ENCODE results near the gene CEP350.
A peak's percentile ranks its signal among the peaks of the same experiment; 100 is the strongest.
"Not testable (repeated sequence)": the region's sequence is repeated elsewhere in the genome, so short reads cannot be mapped to it uniquely, and the experiment has no call there.

Gene CEP350

DNA sequence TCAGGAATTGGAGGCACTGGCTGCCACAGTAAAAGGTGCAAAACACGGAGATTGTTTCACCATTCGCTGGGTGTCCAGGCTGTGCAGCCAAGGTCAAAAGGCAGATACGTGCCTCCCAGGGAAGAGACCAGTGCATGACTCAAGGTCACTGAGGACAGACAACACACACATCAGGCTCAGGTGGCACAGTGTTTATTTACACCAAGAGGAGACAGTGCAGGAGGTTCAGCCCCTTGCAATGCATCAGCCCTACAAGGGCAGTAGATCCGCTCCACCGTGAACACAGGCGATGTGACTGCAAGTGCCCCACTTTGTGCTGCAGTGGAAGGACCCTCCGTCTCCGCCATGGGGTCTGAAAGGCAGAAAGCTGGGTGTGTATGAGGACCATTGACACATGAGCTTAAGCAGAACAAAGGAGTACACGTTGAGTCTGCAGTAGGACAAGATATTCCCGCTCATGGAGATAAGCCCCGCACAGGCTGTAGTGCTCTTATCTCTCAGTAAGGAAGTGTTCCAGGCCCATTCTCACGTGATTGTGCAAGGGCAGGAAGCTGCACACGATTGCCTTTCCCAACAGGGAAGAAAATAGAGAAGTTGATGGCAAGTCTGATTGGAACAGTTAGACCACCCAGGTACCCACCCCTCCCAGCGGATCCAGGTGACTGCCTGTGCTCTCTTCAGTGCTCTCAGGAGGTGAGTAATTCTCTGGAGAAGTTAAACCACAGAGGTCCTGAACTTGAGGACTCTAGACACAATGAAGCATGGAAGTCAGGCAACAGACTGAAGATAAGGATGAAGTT lies 162.6 kb downstream of the CEP350 start:
- DNase-seq (ENCODE audit: low read depth, low spot score): no peak

DNA sequence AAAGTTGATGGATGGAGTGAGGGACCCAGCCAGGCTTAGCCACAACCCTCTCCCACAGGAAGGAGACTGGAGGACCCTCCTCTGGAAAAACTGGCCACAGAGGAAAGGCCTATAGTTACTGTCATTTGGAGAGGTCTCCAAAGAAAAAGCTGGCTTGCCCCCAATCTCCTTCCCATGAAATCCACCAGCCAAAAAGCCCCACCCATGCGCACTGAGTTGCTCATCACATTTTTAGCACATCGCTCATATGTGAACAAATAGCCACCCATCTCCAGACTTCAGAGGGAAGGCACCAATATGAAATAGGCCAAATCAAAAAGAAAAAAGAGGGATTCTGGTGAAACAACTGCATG lies 163.1 kb downstream of the CEP350 start:
- DNase-seq (ENCODE audit: low read depth, low spot score): no peak

DNA sequence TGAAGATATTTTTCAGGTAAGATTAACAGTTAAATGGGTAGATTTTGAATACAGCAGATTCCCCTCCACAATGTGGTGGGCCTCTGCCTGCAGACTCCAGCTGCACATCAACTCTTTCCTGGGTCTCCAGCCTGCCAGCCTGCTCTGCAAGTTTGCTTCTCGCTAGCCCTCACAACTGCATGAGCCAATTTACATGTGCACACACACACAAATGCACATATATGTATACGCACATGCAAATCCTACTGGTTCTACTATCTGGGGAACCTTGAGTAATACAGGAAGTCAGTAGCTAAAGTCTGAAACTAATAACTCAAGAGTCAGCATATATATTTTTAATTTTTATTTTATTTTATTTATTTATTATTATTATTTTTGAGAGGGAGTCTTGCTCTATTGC lies 165.2 kb downstream of the CEP350 start:
- DNase-seq (ENCODE audit: low read depth, low spot score): no peak

- no peak for DNase-seq (ENCODE audit: low read depth, low spot score)
These were observed 168.9 kb downstream of the CEP350 start for GRCh38 chr1:180123463-180123936.

- no peak for DNase-seq (ENCODE audit: low read depth, low spot score)
These were observed 176.0 kb downstream of the CEP350 start for GRCh38 chr1:180130651-180131050.

DNA sequence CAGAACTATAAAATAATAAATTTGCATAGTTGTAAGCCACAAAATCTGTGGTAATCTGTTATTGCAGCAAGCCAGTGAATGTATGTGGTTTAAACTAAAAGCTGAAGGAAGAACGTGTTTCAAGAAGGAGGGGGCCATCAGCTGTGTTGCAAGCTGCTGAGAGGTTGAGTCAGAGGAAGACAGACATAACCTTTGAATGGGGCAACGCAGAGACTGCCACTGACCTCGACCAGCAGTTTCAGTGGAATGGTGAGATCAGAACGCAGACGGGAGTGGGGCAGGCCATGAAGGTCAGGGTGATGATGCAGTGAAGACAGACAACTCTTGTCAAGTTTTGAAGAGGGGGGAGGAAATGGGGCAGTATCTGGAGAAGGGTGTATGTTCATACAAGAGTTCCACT lies 176.9 kb downstream of the CEP350 start:
- DNase-seq (ENCODE audit: low read depth, low spot score): no peak

DNA sequence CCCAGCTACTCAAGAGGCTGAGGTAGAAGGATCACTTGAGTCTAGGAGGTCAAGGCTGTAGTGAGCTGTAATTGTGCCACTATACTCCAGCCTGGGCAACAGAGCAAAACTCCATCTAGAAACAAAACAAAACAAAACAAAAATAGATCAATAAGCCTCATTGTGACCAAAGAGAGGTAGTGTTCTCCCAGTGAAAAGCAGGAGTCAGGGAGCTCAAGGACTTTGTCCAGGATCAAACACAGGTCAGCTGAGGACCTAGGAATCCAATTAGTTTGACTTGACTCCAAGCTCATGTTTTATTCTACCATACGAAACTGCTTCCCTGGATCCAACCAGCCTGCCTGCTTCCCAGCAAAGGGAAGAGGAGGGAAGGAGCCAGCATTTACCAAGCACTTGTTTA lies 178.6 kb downstream of the CEP350 start:
- no peak for DNase-seq (ENCODE audit: low read depth, low spot score)

DNA sequence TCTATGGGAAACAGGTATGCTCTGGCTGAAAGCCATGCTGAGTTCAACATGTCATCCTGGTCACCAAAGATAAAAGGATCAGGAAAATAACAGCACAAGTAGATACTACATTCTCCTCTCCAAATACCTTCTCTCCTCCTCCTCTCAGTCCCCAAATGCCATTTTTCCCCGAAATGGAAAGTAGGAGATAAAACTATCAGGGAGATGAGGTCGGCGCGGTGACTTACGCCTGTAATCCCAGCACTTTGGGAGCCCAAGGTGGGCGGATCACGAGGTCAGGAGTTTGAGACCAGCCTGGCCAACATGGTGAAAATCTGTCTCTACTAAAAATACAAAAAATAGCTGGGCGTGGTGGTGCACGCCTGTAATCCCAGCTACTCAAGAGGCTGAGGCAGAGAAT lies 179.1 kb downstream of the CEP350 start:
- not testable (repeated sequence) for DNase-seq (ENCODE audit: low read depth, low spot score)

DNA sequence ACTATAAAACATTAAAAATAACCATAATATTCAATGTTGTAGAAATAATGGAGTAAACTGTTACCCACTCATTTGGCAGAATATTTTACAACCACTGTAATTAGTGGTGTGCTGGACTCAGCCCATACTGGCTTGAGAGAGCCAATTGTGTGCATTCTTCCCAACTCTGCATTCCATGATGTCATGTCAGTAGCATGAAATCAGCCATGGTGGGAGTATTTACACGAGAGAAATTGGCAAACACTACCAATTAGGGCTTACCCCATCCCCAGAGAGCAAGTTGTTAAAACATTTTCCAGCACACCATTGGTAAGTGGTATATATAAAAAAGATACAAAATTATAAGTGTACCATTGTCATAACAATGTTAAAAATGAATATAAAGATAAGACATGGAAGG lies 180.9 kb downstream of the CEP350 start:
- no peak for DNase-seq (ENCODE audit: low read depth, low spot score)

GRCh38 chr1:180136331-180136967 lies 181.8 kb downstream of the CEP350 start:
- DNase-seq (ENCODE audit: low read depth, low spot score): no peak

GRCh38 chr1:180136968-180137356 lies 182.4 kb downstream of the CEP350 start:
- DNase-seq (ENCODE audit: low read depth, low spot score): no peak

- DNase-seq (ENCODE audit: low read depth, low spot score): no peak
These were observed 183.2 kb downstream of the CEP350 start for GRCh38 chr1:180137776-180138175.

DNA sequence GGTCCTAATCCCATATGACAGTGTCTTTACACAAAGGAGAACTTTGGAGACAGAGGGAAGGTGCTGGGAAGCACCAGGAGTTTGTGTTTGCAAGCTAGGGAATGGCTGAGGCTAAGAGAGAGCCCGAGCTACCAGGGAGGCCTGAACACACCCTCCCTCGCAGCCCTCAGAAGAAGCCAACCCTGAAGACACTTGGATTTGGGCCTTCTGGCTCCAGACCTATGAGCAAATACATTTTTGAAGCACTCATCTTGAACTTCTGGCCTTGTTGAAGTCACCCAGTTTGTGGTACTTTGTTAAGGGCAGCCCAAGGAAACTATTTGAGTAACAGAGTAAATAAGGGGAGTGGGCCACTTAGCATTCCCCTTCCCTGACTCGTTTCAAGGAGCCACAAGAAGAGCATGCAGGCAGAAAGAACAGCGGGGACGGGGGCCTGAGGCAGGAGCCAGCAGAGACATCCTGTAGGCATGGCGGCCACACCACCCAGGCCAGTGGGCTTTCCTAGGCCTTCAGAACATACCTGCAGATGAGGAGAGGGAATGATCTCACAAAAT lies 186.8 kb downstream of the CEP350 start:
- no peak for DNase-seq (ENCODE audit: low read depth, low spot score)

DNA sequence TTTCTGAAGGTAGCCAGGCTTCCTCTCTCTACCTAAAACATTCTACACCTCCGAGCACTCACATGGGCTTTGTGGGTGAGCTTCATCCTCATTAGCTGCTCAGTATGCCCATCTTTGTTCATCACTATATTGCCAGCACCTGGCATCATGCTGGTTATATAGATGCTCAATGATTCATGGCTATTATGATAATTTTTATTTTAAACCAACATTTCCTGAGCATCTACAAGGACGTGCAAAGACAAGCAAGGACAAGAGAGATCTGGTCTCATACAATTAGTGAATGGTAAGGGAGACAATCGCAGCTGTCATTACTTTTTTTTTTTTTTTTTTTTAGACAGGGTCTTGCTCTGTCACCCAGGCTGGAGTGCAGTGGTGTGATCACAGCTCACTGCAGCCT lies 188.7 kb downstream of the CEP350 start:
- no peak for DNase-seq (ENCODE audit: low read depth, low spot score)

- DNase-seq (ENCODE audit: low read depth, low spot score): no peak
These were observed 190.2 kb downstream of the CEP350 start for GRCh38 chr1:180144659-180145357.

DNA sequence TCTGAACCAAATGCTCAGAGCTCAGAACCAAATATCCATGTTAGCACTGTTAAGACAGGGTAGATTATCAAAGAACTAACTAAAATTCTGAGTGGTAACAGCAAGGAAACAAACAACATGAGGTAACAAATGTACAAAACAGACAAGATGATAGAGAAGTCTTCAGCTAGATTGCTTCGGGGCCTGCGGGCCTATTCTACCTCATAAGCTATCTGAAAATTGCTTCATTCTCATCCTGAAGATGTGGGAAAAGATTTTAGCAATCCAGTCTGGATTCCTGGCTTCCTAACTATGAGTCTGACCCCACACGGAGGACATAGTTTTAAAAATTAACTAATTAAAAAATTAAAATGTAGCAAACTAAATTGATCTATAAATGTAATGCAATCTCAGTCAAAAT lies 190.8 kb downstream of the CEP350 start:
- DNase-seq (ENCODE audit: low read depth, low spot score): no peak

DNA sequence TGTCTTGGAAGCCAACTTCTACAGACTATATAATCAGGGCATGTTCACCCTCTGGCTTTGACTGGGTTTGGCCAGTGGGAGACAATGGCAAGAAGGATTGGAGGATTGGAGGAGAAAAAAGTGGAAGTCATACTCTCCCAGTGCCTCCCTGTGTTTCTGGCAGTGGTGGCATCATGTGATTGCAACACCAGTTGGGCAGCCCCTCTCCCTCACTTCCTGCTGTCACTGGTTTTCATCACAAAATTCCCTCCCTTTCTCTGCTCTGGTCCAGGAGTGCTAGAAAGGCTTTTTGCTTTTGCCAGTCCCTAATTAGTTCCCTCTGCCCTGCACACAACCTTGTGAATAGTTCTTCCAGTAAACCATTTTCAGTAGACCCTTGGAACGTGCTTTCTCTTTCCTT lies 196.4 kb downstream of the CEP350 start:
- DNase-seq (ENCODE audit: low read depth, low spot score): no peak

DNA sequence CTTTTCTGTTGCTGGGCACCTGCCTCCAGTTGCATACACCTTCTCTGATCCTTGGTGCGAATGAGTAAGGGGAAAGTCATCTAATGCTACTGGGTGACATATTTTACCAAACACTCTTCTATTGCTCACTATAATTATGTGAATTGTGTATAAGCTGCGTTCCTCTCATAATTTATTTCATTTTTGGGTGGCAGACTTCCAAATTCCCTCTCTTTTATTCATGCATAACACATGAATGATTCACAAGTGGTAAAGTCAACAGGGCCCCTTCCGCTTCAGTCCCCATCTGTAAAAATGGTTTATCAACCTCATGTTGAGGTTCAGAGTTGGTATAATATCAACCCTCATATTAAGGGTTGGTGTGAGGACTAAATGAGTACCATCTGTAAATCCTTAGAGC lies 196.9 kb downstream of the CEP350 start:
- DNase-seq (ENCODE audit: low read depth, low spot score): no peak

DNA sequence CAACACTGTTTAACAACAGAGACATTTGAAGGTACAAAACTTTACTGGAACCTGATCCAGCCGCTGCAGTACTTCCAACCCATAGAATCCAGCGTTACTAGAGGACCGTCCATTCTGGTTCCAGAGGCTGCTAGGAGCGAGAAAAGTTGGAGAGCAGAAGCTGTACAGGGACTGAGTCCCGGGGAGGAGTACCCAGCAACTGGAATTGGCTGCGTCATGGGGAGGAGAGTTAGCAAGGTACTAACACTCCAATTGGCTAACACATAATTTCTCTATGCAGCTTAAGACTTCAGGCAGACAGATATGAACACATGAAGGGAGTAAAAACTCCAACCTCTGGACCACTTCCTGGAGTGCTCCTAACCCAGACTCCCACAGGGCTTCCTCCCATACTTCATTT lies 198.0 kb downstream of the CEP350 start:
- no peak for DNase-seq (ENCODE audit: low read depth, low spot score)

DNA sequence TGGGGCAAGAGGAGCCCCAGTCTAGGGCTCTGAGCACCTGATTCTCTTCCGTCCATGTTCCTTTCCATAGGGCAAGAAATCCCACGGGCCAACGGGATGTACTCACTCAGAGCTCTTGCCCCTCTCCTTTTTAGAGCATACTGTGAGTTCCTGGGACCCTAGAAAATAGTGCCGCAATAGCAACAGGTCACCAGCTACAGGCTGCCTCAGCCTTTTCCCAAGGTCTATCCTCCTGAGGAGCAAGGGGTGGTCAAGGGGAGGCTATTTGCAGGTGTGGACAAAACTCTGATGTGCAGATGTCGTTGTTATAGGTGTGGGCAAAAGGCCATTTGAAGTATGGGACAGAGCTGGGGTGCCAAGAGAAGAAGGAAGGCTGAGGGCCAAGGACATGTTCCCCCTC lies 198.4 kb downstream of the CEP350 start:
- DNase-seq (ENCODE audit: low read depth, low spot score): no peak

- no peak for DNase-seq (ENCODE audit: low read depth, low spot score)
These were observed 199.4 kb downstream of the CEP350 start for GRCh38 chr1:180154003-180154324.

GRCh38 chr1:180154325-180155181 lies 199.9 kb downstream of the CEP350 start, which contains the start of gene QSOX1:
Gene QSOX1, plus strand, starts transcription at chr1:180154869. Its CDS starts 39 bp downstream, at chr1:180154908.
- peak; percentile 74 for DNase-seq (ENCODE audit: low read depth, low spot score)
